CD4-positive, alpha-beta T cell treated with Interleukin-12 subunit alpha and Interleukin-12 subunit beta, for 1 hour (primary cell): ENCODE data around the gene VPS8.

Source experiments
- DNase-seq: peaks from one replicate; pipeline ENCODE4 v3.0.0-alpha.2; 2020

Gene VPS8

DNA sequence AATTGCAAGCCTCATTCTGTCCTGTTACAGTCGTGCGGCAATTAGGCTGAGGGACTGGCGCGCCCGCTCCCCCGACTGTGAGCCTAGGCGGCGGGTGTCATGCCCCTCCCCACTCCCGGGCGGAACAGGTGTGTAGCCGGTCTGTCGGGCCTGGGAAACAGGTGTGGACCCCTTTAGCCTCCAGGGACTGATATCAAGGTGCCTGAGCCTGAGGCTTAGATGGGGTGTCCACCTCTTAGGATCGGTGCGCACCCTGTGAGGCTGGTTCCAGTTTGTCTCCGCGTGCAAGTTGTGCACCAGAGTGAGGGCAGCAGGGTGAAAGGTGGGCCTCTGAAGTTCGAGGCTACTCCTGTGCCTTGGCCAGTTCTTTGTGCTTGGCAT is 686 bp downstream of the VPS8 start:
- no peak for DNase-seq

DNA sequence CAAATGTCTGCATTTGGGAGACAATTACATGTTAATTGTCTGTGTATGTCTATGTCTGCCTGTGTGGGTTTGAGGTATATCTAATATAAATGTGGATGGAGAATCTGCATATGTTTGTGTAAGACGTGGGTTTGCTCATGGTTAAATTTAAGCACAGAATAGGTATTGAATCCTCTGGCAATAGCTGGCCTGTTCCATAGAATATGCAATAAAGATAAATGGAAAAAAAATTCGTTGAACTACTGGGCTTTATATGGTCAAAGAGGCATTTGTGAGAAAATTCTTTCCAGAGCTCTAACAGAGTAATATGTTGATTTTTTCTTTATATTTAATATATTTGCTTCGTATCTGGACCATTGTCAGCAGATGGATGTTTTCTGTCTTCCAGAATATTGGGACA is 1.4 kb downstream of the VPS8 start:
- no peak for DNase-seq

- DNase-seq = no peak
Measured at GRCh38 chr3:184814214-184814613, 2.2 kb downstream of the VPS8 start.

- DNase-seq = no peak
Measured at GRCh38 chr3:184815046-184815930, 3.3 kb downstream of the VPS8 start.

DNA sequence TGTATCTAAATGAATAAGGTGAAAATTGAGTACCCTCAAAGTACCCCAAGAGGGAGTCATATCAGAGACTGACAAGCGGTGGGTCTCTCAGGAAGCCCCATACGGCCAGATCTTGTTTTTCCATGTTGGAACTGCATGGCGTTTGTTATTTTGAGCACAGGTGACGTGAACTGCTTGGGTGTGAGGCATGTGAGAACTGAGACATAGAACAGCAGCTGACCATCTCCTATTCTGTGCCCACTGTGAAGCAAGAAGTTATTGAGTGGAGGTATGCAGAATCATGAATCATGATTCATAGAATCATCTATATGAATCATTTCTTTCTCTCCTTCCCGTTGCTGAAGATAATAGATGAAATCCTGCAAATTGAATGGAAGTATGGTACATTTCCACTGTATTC is 4.6 kb downstream of the VPS8 start:
- DNase-seq = no peak

GRCh38 chr3:184820525-184820924 is 8.6 kb downstream of the VPS8 start:
- DNase-seq = no peak

DNA sequence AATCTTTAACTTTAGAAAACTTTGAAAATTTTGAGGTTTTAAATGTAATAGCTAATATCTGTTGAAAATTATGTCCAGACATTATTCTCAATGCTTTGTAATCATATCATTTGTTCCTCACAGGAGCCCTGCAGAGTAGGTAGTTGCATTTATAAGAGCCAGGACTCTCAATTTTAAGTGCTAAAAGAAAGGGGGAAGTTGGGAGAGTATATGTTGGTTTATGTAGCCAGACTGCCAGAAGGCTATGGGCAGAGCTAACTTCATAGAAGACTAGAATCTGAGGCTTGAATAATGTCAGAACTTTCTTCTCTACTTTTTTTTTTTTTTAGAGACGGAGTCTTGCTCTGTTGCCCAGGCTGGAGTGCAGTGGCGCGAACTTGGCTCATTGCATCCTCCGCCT is 9.1 kb downstream of the VPS8 start:
- DNase-seq = no peak

- DNase-seq = no peak
Measured at GRCh38 chr3:184822081-184822480, 10.1 kb downstream of the VPS8 start.

- DNase-seq = no peak
Measured at GRCh38 chr3:184822654-184823053, 10.7 kb downstream of the VPS8 start.

GRCh38 chr3:184823990-184824389 is 12.0 kb downstream of the VPS8 start:
- no peak for DNase-seq

GRCh38 chr3:184825121-184825820 is 13.3 kb downstream of the VPS8 start:
- no peak for DNase-seq

DNA sequence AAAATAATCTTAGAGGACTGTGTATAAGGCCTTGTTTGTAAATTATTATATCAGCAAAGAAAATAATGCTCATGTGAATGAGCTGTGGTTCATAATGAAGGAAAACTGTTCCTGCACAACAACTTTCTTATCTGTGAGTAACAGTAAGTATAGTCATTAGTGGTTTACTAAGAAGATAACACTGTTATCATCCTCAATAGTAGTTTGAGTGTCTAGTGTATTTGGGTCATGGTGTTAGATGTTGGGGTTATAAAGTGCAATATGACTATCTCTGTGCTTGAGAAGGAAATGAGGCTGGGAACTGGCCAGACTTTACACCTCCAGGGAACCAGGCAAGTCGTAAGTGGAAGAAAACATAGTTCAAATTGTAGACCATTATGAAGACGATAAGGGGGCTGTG is 15.6 kb downstream of the VPS8 start:
- no peak for DNase-seq

DNA sequence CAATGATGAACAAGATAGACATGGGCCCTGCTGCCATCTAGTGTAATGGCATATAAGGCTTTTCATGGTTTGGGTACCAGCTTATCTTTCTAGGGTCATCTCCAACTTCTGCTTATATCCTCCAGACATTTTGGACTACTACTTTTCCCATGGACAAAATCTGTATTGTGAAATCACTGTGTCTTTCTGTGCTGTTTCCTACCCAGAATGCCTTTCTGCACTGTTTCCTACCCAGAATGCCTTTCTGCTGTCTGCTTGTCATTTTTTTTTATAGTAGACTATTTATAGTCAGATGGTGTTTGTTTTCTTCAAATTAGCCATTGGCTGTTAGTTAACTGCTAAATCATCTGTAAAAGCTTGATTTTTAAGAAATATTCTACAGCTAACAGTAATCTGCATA is 20.1 kb downstream of the VPS8 start:
- no peak for DNase-seq

- DNase-seq = no peak
Measured at GRCh38 chr3:184832903-184833302, 20.9 kb downstream of the VPS8 start.

GRCh38 chr3:184836090-184836822 is 24.3 kb downstream of the VPS8 start:
- DNase-seq = no peak

- no peak for DNase-seq
Measured at GRCh38 chr3:184842433-184842832, 30.5 kb downstream of the VPS8 start.

DNA sequence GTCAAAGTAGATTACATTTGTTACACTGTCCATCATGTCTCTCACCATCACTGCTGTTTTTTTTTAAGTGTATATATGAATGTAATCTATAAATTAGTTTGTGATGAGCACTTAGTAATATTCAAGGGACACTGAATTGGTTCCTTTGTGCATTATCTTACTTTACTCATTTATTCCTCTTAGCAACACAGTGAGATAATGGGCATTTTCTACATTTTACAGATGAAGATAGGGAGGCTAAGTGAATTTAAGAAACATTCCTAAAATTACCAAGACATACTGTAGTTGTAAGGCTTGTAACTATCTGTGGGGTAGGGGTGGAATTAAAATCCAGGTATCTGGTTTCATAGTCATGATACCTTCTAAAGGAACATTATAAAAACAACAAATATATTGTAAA is 33.9 kb downstream of the VPS8 start:
- no peak for DNase-seq

GRCh38 chr3:184846496-184846895 is 34.5 kb downstream of the VPS8 start:
- DNase-seq = no peak

DNA sequence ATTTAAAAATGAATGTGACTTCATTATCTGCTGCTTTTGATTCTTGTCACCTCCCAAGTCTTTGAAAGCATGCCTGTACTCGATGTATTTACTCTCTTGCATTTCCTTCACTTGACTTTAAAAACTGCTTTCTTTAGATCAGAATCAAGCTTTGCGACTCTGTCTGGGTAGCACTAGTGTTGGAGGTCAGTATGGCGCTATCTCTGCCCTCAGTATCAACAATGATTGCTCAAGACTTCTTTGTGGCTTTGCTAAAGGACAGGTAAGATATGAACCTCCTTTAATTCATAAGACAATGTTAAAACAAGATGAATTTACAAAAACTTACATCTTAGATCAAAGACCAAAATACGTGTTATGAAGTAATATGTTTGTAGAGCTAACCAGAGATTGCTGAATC is 37.0 kb downstream of the VPS8 start:
- no peak for DNase-seq

GRCh38 chr3:184850201-184850600 is 38.2 kb downstream of the VPS8 start:
- no peak for DNase-seq

DNA sequence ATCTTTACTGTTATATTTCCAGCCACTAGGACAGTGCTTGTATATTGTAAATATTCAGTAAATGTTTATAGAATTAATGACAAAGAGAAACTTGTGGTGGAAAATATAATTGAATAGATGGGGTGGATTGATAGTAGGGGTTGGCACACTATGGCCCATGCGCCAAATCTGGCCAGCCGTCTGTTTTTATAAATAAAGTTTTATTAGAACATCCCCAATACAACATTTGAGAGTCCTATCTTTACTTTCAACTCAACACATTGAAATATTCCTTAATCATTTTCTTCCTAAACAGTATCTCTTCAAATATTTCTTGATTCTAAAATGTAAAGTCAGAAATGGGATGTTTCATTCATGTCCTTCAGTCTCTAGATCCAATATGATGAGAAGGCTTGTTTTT is 45.1 kb downstream of the VPS8 start:
- DNase-seq = no peak

- DNase-seq = no peak
Measured at GRCh38 chr3:184864000-184864399, 52.0 kb downstream of the VPS8 start.

- no peak for DNase-seq
Measured at GRCh38 chr3:184868477-184868876, 56.5 kb downstream of the VPS8 start.

GRCh38 chr3:184872200-184872599 is 60.2 kb downstream of the VPS8 start:
- DNase-seq = no peak
